ENCODE measurements around the gene MTHFD2L.

MTHFD2L gene

DNA sequence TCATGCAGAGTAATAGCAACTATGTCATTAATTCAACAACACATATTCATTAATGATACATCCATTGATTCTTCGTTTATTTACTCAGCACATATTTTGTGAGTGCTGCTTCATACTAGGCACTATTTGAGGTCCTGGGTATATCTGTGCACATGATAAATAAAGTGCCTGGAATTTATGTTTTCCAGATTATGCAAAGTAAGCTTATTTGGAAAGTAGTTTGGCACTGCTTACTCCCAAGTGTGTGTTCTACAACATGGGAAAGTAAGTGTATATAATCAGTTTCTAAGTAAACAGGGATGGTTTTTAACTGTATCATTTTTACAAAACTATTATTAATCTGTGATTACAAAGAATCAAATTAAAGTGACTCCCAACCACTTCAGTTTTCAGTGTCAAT, 133.6 kb downstream of the MTHFD2L start:
- no peak for DNase-seq (ENCODE audit: extremely low read depth, low read depth)
- TF ChIP-seq CTCF (IDR thresholded peaks at IDR 0.05; ENCODE audit: low read depth, low read length, missing control alignments): no peak
- H3K4me3 ChIP-seq (replicated peaks; ENCODE audit: low read depth, low read length): no peak overlapping the region

- DNase-seq (ENCODE audit: extremely low read depth, low read depth): no peak
- no peak overlapping the region for H3K4me3 ChIP-seq (replicated peaks; ENCODE audit: low read depth, low read length)
- no peak for TF ChIP-seq CTCF (IDR thresholded peaks at IDR 0.05; ENCODE audit: low read depth, low read length, missing control alignments)
Observed at GRCh38 chr4:74292111-74292870, 134.4 kb downstream of the MTHFD2L start.

DNA sequence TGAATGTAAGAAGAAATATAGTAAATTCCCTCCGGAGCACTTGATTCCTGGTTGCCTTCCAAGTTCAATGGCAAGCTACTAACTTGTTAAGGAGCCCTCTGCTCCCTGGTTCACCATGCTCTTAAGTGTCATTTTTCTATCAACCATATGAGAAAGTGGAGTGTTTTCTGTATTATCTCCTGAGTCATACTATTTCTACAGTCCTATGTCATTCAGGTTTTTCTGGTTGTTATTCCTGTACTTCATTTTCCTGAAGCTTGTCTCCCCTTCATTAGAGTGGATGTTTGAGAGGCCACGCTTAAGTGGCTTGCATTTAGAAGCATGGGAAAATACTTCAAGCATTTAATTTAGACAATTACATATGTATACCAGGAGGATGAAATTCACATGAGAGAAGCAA, 135.6 kb downstream of the MTHFD2L start:
- no peak for DNase-seq (ENCODE audit: extremely low read depth, low read depth)
- no peak overlapping the region for H3K4me3 ChIP-seq (replicated peaks; ENCODE audit: low read depth, low read length)

GRCh38 chr4:74294681-74295080, 136.8 kb downstream of the MTHFD2L start:
- no peak for DNase-seq (ENCODE audit: extremely low read depth, low read depth)
- no peak overlapping the region for H3K4me3 ChIP-seq (replicated peaks; ENCODE audit: low read depth, low read length)
- TF ChIP-seq CTCF (IDR thresholded peaks at IDR 0.05; ENCODE audit: low read depth, low read length, missing control alignments): no peak

More for the DNA sequence above, 135.6 kb downstream of the MTHFD2L start:
- TF ChIP-seq CTCF (IDR thresholded peaks at IDR 0.05; ENCODE audit: low read depth, low read length, missing control alignments): no peak

DNA sequence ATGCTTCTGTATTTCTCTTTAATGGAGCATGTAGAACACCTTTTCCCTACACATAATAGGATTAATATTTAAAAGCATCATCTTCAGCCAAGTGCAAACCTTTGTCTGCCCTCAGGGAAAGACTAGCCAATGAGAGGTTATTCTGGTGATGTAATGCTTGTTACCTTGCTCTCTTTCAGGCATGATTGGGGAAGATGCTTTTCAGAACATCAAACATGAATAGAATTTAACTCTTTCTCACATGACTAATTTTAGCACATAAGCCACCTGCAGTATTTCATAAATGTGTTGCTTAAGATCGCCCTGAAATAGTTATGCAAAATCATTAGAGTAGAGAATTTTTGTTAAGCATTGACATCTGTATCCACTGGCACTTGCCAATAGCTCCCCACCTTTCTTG, 139.6 kb downstream of the MTHFD2L start:
- DNase-seq (ENCODE audit: extremely low read depth, low read depth): no peak
- H3K4me3 ChIP-seq (replicated peaks; ENCODE audit: low read depth, low read length): no peak overlapping the region
- TF ChIP-seq CTCF (IDR thresholded peaks at IDR 0.05; ENCODE audit: low read depth, low read length, missing control alignments): no peak

DNA sequence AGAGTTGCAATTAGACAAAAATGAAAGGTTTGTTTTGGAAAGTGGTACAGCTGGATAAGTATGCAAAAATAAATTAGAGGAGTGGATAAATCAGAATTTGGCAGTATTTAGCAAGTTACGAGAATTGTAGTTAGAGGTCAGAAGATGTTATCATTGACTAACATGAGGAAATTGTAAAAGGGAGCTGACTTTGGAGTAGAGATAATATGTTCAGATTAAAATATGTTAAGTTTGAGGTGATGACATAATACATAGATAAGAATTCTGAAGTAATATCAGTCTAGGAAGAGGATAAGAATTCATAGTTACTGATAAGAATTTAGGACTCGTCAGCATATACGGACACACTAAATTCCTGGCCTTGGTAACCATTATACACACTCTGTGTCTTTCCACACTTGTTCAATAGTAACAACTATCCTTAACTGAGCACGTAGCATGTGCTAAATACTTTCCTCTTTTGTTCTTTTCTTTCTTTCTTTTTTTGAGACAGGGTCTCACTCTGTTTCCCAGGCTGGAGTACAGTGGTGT, 146.2 kb downstream of the MTHFD2L start:
- DNase-seq (ENCODE audit: extremely low read depth, low read depth): no peak
- TF ChIP-seq CTCF (IDR thresholded peaks at IDR 0.05; ENCODE audit: low read depth, low read length, missing control alignments): no peak
- H3K4me3 ChIP-seq (replicated peaks; ENCODE audit: low read depth, low read length): no peak overlapping the region

All from HFF-Myc (cell line).